ENCODE results near the gene MESP1.
"Not testable (repeated sequence)": the region's sequence is repeated elsewhere in the genome, so short reads cannot be mapped to it uniquely, and the experiment has no call there.

The MESP1 gene

GRCh38 chr15:89794627-89795241 is 43.7 kb upstream of the MESP1 start:
- CTCF ChIA-PET, result interaction anchor here (1.1 to 2.3 kb wide), 3 partner anchors 10 to 80 kb away, joined by 3 to 7 read pairs (median 4); no protein-coding TSS in a partner anchor
- POLR2A ChIA-PET, result no interaction called here

GRCh38 chr15:89792106-89792805 is 41.2 kb upstream of the MESP1 start:
- TF ChIP-seq CTCF (IDR thresholded peaks at IDR 0.05; ENCODE audit: control extremely low read depth, extremely low read depth, low read depth, missing control alignments), result no peak
- POLR2A ChIA-PET, result no interaction called here
- DNase-seq (ENCODE audit: extremely low spot score), result no peak
- CTCF ChIA-PET, result no interaction called here

More at GRCh38 chr15:89794627-89795241, 43.7 kb upstream of the MESP1 start:
- no peak for TF ChIP-seq CTCF (IDR thresholded peaks at IDR 0.05; ENCODE audit: control extremely low read depth, extremely low read depth, low read depth, missing control alignments)
- DNase-seq (ENCODE audit: extremely low spot score), result no peak

- ChIA-PET POLR2A (no interaction called here), CTCF (interaction anchor here (0.9 kb wide), 1 partner anchor 84 kb away, joined by 3 read pairs; no protein-coding TSS in a partner anchor)
- no peak for DNase-seq (ENCODE audit: extremely low spot score)
- TF ChIP-seq CTCF (IDR thresholded peaks at IDR 0.05; ENCODE audit: control extremely low read depth, extremely low read depth, low read depth, missing control alignments), result no peak
Observed at GRCh38 chr15:89790661-89791060, 39.6 kb upstream of the MESP1 start.

- DNase-seq (ENCODE audit: extremely low spot score), result no peak
- CTCF ChIA-PET, result no interaction called here
- POLR2A ChIA-PET, result no interaction called here
- no peak for TF ChIP-seq CTCF (IDR thresholded peaks at IDR 0.05; ENCODE audit: control extremely low read depth, extremely low read depth, low read depth, missing control alignments)
Observed at GRCh38 chr15:89790206-89790605, 39.2 kb upstream of the MESP1 start.

GRCh38 chr15:89788585-89788984 is 37.5 kb upstream of the MESP1 start:
- DNase-seq (ENCODE audit: extremely low spot score); POLR2A ChIA-PET: not testable (repeated sequence)
- CTCF ChIA-PET, result interaction anchor here (1.6 kb wide), 1 partner anchor 86 kb away, joined by 3 read pairs; no protein-coding TSS in a partner anchor

GRCh38 chr15:89787944-89788343 is 36.9 kb upstream of the MESP1 start:
- POLR2A ChIA-PET, result no interaction called here
- no peak for TF ChIP-seq CTCF (IDR thresholded peaks at IDR 0.05; ENCODE audit: control extremely low read depth, extremely low read depth, low read depth, missing control alignments)
- DNase-seq (ENCODE audit: extremely low spot score), result no peak
- CTCF ChIA-PET, result interaction anchor here (1.6 kb wide), 1 partner anchor 87 kb away, joined by 3 read pairs; no protein-coding TSS in a partner anchor

- no peak for TF ChIP-seq CTCF (IDR thresholded peaks at IDR 0.05; ENCODE audit: control extremely low read depth, extremely low read depth, low read depth, missing control alignments)
- DNase-seq (ENCODE audit: extremely low spot score), result no peak
- ChIA-PET POLR2A (no interaction called here), CTCF (no interaction called here)
Observed at GRCh38 chr15:89785774-89786140, 34.7 kb upstream of the MESP1 start.
